Measurements from ENCODE around the gene CCDC88C.

CCDC88C gene

DNA sequence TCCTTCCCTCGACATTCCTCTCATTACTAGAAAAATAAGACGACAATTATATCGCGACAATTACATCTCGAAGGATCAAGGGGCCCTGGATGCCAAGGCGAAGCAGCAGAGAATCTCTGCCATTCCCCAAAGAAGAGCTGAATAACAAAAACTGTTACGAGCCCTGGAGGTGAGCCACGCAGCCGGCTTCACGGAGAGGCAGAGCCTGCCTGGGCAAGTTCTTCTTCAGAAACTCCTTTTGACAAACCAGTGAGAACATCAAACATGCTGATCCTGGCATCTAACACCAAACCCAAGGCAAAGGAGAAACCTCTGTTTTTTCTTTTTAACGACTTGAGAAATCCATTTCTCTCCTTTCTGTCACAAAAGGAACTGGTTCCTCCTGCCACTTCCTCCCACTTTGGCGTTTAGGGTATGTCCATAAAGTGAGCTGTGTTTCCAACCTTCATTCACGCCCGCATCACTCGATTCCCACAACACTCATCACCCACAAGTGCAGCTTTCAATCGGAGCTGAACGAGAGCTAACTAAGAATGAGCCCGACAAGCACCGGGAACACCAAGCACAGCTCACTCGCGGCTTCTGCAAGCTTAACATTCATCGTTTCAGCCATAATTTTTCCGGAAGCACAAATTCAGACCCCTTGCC, 21.5 kb downstream of the CCDC88C start:
- ChIA-PET POLR2A (no interaction called here), CTCF (interaction anchor here (1.0 kb wide), 1 partner anchor 73 kb away, joined by 5 read pairs; no protein-coding TSS in a partner anchor)
- DNase-seq (ENCODE audit: low read depth, low spot score): no peak
- H3K4me3 ChIP-seq (ENCODE audit: low read depth, low read length): no peak overlapping the region
- TF ChIP-seq, protein P1, sequence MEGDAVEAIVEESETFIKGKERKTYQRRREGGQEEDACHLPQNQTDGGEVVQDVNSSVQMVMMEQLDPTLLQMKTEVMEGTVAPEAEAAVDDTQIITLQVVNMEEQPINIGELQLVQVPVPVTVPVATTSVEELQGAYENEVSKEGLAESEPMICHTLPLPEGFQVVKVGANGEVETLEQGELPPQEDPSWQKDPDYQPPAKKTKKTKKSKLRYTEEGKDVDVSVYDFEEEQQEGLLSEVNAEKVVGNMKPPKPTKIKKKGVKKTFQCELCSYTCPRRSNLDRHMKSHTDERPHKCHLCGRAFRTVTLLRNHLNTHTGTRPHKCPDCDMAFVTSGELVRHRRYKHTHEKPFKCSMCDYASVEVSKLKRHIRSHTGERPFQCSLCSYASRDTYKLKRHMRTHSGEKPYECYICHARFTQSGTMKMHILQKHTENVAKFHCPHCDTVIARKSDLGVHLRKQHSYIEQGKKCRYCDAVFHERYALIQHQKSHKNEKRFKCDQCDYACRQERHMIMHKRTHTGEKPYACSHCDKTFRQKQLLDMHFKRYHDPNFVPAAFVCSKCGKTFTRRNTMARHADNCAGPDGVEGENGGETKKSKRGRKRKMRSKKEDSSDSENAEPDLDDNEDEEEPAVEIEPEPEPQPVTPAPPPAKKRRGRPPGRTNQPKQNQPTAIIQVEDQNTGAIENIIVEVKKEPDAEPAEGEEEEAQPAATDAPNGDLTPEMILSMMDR (IDR thresholded peaks at IDR 0.05; ENCODE audit: insufficient read depth, low read length, missing control alignments): no peak

DNA sequence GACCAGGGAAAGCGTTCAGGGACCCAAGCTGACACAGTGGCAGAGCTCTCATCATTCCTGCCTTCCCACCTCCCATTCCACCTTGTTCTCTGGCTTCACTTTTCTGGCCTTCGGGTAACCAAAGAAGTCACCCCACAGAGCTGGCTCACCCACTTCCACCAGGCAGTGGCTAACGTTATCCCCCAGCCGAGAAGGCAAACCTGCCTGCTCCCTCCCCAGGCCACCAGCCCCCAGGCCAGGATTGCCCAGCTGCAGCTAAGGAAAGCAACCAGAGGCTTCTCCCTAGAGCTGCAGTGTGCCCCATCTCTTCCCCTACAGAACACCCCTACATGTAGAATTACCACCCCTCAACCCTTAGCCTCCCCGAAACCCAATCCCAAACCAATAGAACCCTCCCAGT, 22.2 kb downstream of the CCDC88C start:
- H3K4me3 ChIP-seq (ENCODE audit: low read depth, low read length): no peak overlapping the region
- POLR2A ChIA-PET: no interaction called here
- DNase-seq (ENCODE audit: low read depth, low spot score): no peak
- CTCF ChIA-PET: no interaction called here
- TF ChIP-seq, protein P1 (IDR thresholded peaks at IDR 0.05; ENCODE audit: insufficient read depth, low read length, missing control alignments): no peak

DNA sequence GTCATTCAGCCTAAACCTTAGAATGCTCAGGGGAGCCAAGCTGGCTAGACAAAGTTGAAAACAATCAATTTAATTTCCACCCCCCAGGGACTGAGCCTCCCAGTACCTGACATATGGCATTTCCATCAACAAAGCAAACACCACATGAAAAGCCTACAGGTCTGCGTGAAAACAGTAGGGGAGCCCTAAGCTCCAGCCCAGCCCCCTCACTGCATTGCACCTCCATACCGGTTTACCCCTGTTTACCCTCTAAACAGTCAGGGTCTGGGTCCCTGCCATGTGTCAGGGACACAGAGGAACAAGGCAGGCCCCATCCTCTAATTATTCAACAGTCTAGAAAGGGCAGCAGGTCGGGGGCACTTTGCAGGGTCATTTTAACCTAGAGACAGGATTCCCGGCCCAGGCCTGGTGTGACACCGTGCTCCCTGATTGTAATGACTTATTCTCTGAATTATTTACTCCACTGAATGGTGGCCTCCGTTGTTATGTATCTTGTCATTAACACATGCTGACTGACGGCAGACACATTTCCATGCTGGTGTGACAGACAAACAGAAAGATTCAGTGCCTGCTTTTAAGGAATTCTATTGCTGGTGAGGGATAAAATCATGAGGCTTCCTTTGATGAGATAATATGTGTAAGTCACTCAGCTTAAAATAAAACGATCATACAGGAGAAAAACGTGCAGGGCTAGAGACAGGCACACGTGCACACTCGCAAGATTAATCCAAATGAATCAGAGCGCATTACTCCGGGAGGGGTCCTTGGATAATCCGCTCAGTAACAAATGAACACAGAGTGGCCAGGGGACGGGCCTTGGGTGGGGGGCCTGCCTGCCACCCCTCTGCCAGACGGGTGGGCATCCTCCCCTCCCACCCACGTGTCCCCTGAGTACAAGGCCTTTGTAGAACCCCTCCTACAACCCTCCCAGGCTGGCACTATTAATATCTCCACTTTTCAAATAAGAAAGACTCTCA, 23.2 kb downstream of the CCDC88C start:
- TF ChIP-seq, protein P1 (IDR thresholded peaks at IDR 0.05; ENCODE audit: insufficient read depth, low read length, missing control alignments): no peak
- ChIA-PET CTCF (no interaction called here), POLR2A (no interaction called here)
- no peak overlapping the region for H3K4me3 ChIP-seq (ENCODE audit: low read depth, low read length)
- DNase-seq (ENCODE audit: low read depth, low spot score): no peak

DNA sequence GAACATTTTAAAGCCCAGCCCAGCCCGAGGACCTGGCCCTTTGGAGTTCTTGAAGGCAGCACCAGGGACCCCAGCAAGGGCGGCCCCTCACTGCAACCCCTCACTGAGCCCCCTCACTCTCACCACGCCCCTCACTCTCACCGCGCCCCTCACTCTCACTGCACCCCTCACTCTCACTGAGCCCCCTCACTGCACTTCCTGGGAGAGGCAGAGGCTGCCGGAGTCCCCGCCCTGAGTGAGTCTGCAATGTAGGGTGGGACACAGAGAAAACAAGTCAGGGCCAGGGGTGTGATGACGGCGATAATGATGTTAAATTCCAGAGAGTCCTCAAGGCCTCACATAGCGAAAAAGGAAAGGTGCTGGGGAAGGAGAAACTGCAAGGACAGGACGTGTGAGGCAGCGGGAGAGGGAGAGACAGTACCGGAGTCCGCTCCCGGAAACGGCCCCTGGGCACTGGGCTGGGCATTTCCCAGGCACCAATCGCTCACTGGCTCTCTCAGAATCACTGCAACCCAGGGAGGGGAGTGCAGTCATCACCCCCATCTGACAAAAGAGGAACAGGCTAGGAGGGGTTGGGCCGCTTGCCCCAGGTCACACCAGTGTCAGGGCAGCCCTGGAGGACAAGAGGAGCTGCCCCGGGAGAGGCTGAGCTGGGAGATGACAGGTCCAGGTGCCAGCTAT, 24.9 kb downstream of the CCDC88C start:
- no peak overlapping the region for H3K4me3 ChIP-seq (ENCODE audit: low read depth, low read length)
- TF ChIP-seq, protein P1 (IDR thresholded peaks at IDR 0.05; ENCODE audit: insufficient read depth, low read length, missing control alignments): no peak
- ChIA-PET POLR2A (no interaction called here), CTCF (no interaction called here)
- DNase-seq (ENCODE audit: low read depth, low spot score): no peak

DNA sequence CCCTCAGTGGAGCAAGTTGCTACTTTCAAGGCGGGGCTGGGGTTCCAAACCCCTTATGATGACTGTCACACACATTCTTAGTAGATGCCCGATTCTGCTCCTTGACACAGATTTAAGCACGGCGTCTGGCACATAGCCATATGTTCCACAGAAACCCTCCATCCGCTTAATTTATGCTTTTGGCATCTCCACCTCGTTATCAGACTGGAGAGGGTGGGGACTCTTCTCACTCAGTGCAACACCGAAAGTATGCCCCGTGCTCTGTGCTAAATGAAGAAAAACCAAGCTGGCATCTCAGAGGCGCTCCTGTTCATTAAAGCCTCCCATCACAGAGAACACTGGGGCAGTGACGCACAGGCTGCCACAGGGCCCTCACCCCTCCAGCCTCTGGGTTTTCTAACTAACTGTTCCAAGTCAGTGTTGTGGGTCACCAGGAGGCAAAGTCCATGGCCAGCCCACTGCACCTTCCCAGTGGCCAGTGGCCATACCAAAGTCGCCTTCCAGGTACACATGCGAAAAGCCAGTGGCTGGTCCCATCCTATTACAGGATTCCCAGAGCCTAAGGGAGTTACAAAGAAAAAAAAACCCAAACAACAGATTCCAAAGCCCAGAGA, 27.3 kb downstream of the CCDC88C start:
- CTCF ChIA-PET: no interaction called here

More for the DNA sequence above, 27.3 kb downstream of the CCDC88C start:
- no peak for DNase-seq (ENCODE audit: low read depth, low spot score)
- TF ChIP-seq, protein P1 (IDR thresholded peaks at IDR 0.05; ENCODE audit: insufficient read depth, low read length, missing control alignments): no peak
- H3K4me3 ChIP-seq (ENCODE audit: low read depth, low read length): no peak overlapping the region
- POLR2A ChIA-PET: no interaction called here

Measured in AG04449 (cell line).